Colonic mucosa (tissue), 4 donors: ENCODE data around the gene YTHDC2. TPM values are rescaled to one million over a fixed set of nuclear protein-coding genes. Genes with fewer than 3 reads are reported as not detected.

Experiments
- DNase-seq: peaks from one replicate; pipeline ENCODE4 v3.0.0-alpha.2; 2020
- H3K27ac ChIP-seq: fragments of 200-600 bp; one replicate; pipeline ENCODE4 v1.8.0; 2021
- H3K27me3 ChIP-seq: fragments of 200-600 bp; one replicate; pipeline ENCODE4 v1.8.0; 2021
- H3K36me3 ChIP-seq: fragments of 200-600 bp; one replicate; pipeline ENCODE4 v1.8.0; 2021
- H3K4me1 ChIP-seq: fragments of 200-600 bp; one replicate; pipeline ENCODE4 v1.8.0; 2021; ENCODE audit warnings: mild to moderate bottlenecking
- H3K4me3 ChIP-seq: fragments of 200-600 bp; one replicate; pipeline ENCODE4 v1.8.0; 2021
- H3K9ac ChIP-seq, 2 donors: one replicate each; pipeline ENCODE4 v1.7.0; 2013; ENCODE audit warnings: control low read depth in 2 of 2, low read depth in 2 of 2, low read length in 2 of 2
- H3K9me3 ChIP-seq: fragments of 200-600 bp; one replicate; pipeline ENCODE4 v1.8.0; 2021
- CTCF ChIP-seq: fragments of 200-600 bp; IDR thresholded peaks from one replicate; pipeline ENCODE4 v1.8.0; 2022; ENCODE audit warnings: antibody characterized with exemption, mild to moderate bottlenecking
- intact Hi-C: fragments of 100-400 bp; cut with DNase I; formaldehyde crosslinking; loops from one replicate; pipeline ENCODE4 v1.14.1; 2022
- total RNA-seq, 2 donors: library from RNA; stranded (reverse); fragmentation: NEBNext Ultra II Directional in 1 of 2; extraction: Animal tissue kit (Norgen Biotek cat#: 25700) in 1 of 2; gene quantifications; one replicate each; pipeline ENCODE4 v1.2.1, GENCODE V29; 2021
- donor health status: healthy.
- donor health status: DM: no; HTN: no; CAD: no.
- donor health status: DM: no; HTN: no; CAD: no.

The YTHDC2 gene
- total RNA-seq, 2 donors from 2014 or later = 22.6 to 22.8 TPM

- H3K27me3 ChIP-seq = no peaks in the 10 kb centered on the region
- DNase-seq = no peak
- intact Hi-C loops = loop anchor here (5.0 kb wide), 2 partner anchors 231 to 611 kb away; no protein-coding TSS in a partner anchor
Observed at GRCh38 chr5:113608113-113608596, 94.7 kb downstream of the YTHDC2 start.

GRCh38 chr5:113612060-113612496, 98.6 kb downstream of the YTHDC2 start:
- Histone ChIP-seq H3K4me3 (no peak overlapping the region), H3K9me3 (no peaks in the 10 kb centered on the region), H3K9ac (no peak overlapping the region), H3K27ac (no peak overlapping the region), H3K4me1 (no peaks in the 10 kb centered on the region), H3K36me3 (no peaks in the 10 kb centered on the region), H3K27me3 (no peaks in the 10 kb centered on the region)
- TF ChIP-seq CTCF = peak; percentile 47
- intact Hi-C loops = loop anchor here (5.0 to 10.0 kb wide), 2 partner anchors 835 to 1453 kb away; no protein-coding TSS in a partner anchor
- no peak for DNase-seq

More at GRCh38 chr5:113608113-113608596, 94.7 kb downstream of the YTHDC2 start:
- Histone ChIP-seq H3K9me3 (no peaks in the 10 kb centered on the region), H3K4me3 (no peak overlapping the region), H3K36me3 (no peaks in the 10 kb centered on the region), H3K9ac (no peak overlapping the region), H3K27ac (no peak overlapping the region), H3K4me1 (no peaks in the 10 kb centered on the region)
- no peak for TF ChIP-seq CTCF

- H3K9ac ChIP-seq = no peak overlapping the region
- no peaks in the 10 kb centered on the region for H3K27me3 ChIP-seq
- no peaks in the 10 kb centered on the region for H3K36me3 ChIP-seq
- H3K4me1 ChIP-seq = no peaks in the 10 kb centered on the region
- intact Hi-C loops = loop anchor here (5.0 to 10.0 kb wide), 2 partner anchors 833 to 1451 kb away; no protein-coding TSS in a partner anchor
- DNase-seq = no peak
- no peak overlapping the region for H3K27ac ChIP-seq
- no peak overlapping the region for H3K4me3 ChIP-seq
- TF ChIP-seq CTCF = no peak
- H3K9me3 ChIP-seq = no peaks in the 10 kb centered on the region
Observed at GRCh38 chr5:113614191-113614590, 100.7 kb downstream of the YTHDC2 start.

GRCh38 chr5:113615708-113616107, 102.2 kb downstream of the YTHDC2 start:
- no peak for DNase-seq
- intact Hi-C loops = loop anchor here (10.0 kb wide), 1 partner anchor 1449 kb away; no protein-coding TSS in a partner anchor
- Histone ChIP-seq H3K36me3 (no peaks in the 10 kb centered on the region), H3K9me3 (no peaks in the 10 kb centered on the region), H3K9ac (no peak overlapping the region), H3K4me3 (no peak overlapping the region), H3K4me1 (no peaks in the 10 kb centered on the region), H3K27ac (no peak overlapping the region), H3K27me3 (no peaks in the 10 kb centered on the region)
- TF ChIP-seq CTCF = no peak

- no peak for TF ChIP-seq CTCF
- Histone ChIP-seq H3K9ac (no peak overlapping the region), H3K4me1 (no peaks in the 10 kb centered on the region), H3K4me3 (no peak overlapping the region), H3K27me3 (no peaks in the 10 kb centered on the region), H3K36me3 (no peaks in the 10 kb centered on the region), H3K27ac (no peak overlapping the region), H3K9me3 (no peaks in the 10 kb centered on the region)
- intact Hi-C loops = loop anchor here (10.0 kb wide), 1 partner anchor 1448 kb away; no protein-coding TSS in a partner anchor
- DNase-seq = no peak
Observed at GRCh38 chr5:113617191-113617796, 103.8 kb downstream of the YTHDC2 start.
